ENCODE results near the gene C1orf159. TPM values are rescaled to one million over a fixed set of nuclear protein-coding genes. Genes with fewer than 3 reads are reported as not detected.
"Not testable (repeated sequence)": the region's sequence is repeated elsewhere in the genome, so short reads cannot be mapped to it uniquely, and the experiment has no call there.

C1orf159 gene
- total RNA-seq, 2 donors from 2014 or later, result 13.4 to 17.1 TPM

DNA sequence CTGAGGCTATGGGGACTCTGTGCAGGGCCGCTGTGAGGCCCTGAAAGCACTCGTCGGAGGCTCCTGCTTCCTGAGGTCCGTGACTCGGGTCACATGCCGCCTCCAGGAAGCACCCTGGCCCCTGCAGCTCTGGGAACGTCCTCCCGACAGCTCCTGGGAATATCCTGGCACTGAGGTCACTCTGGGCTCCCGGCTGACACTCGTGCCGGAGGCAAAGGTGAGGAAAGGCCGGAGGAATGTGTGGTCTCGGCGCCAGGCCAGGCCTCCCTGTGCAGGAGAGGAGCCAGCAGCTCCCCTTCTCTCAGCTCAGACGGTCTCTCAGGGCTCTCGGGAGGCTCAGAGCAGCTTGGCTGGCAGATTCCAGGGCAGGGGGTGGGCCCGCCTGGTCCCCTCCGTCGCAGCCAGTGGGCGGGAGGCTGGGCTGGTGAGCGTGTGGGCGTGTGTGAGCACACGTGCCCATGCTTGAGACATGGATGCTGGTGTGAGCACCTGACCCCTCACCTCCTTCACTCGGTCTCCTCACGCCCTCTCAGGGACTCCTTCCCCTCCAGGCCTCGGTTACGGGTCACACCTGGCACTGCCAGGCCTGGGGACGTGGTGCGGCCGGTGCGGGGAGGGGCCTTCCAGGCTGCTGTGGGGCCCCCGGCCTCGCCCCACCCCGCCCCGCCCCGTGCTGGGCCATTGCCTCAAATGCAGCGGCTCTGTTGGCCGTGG, 36.3 kb downstream of the C1orf159 start:
- H3K27ac Mint-ChIP-seq, result no peak overlapping the region
- H3K9me3 ChIP-seq (ENCODE audit: control insufficient read depth, low read length, poor library complexity, severe bottlenecking), result no peaks in the 10 kb centered on the region
- H3K36me3 Mint-ChIP-seq (ENCODE audit: low read depth), result peaks cover 2% of the 10 kb centered on the region
- peaks cover 6% of the 10 kb centered on the region for H3K4me1 Mint-ChIP-seq
- DNase-seq, result peak in 1 of 3 donors; percentile 18
- H3K4me3 Mint-ChIP-seq, result peak overlapping the region; percentile 58
- H3K27me3 Mint-ChIP-seq, result peaks cover 5% of the 10 kb centered on the region
- peak; percentile 68 for ATAC-seq

DNA sequence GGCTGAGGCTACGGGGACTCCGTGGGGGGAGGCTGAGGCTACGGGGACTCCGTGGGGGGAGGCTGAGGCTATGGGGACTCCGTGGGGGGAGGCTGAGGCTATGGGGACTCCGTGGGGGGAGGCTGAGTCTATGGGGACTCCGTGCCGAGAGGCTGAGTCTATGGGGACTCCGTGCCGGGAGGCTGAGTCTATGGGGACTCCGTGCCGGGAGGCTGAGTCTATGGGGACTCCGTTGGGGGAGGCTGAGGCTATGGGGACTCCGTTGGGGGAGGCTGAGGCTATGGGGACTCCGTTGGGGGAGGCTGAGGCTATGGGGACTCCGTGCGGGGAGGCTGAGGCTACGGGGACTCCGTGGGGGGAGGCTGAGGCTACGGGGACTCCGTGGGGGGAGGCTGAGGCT, 38.5 kb downstream of the C1orf159 start:
- H3K9me3 ChIP-seq (ENCODE audit: control insufficient read depth, low read length, poor library complexity, severe bottlenecking); H3K27me3 Mint-ChIP-seq; H3K27ac Mint-ChIP-seq; ATAC-seq; DNase-seq; H3K4me3 Mint-ChIP-seq; H3K36me3 Mint-ChIP-seq (ENCODE audit: low read depth); H3K4me1 Mint-ChIP-seq: not testable (repeated sequence)

DNA sequence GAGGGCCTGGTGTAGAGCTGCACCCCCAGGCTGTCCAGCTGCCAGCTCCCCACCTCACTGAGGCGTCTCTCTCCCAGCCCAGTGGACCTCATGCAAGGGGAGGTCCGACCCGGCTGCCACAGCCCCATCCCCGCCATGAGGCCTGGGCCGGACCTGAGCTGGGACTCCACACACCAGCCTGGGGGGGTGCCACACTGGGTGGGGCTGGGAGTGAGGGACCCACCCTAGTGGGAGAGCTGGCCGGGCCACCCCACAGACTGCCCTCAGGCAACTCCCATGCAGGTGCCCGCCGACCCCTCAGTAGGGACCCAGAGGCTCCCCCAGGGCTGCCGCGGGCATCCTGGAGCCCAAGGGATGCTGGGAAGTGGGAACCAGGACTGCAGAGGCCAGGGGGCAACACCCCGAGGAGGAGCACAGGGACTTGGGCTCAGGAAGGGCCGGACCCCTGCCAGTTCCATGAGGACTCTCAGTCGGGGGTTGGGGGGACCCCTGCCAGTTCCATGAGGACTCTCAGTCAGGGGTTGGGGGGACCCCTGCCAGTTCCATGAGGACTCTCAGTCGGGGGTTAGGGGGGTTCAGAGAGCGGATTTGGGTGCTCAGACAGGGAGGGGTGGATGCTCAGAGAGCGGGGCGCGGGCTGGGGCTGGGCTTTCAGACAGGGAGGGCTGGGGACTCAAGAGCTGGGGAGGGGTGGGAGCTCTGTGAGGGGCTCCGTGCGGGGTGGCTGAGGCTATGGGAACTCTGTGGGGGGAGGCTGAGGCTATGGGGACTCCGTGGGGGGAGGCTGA, 40.5 kb downstream of the C1orf159 start:
- Mint-ChIP-seq H3K4me3 (no peak overlapping the region), H3K4me1 (peaks cover 6% of the 10 kb centered on the region), H3K36me3 (ENCODE audit: low read depth) (peaks cover 2% of the 10 kb centered on the region), H3K27ac (no peak overlapping the region), H3K27me3 (peaks cover 8% of the 10 kb centered on the region)
- peak in 2 of 3 donors; percentile 2 to 10 for DNase-seq
- no peak for ATAC-seq
- H3K9me3 ChIP-seq (ENCODE audit: control insufficient read depth, low read length, poor library complexity, severe bottlenecking), result no peaks in the 10 kb centered on the region

DNA sequence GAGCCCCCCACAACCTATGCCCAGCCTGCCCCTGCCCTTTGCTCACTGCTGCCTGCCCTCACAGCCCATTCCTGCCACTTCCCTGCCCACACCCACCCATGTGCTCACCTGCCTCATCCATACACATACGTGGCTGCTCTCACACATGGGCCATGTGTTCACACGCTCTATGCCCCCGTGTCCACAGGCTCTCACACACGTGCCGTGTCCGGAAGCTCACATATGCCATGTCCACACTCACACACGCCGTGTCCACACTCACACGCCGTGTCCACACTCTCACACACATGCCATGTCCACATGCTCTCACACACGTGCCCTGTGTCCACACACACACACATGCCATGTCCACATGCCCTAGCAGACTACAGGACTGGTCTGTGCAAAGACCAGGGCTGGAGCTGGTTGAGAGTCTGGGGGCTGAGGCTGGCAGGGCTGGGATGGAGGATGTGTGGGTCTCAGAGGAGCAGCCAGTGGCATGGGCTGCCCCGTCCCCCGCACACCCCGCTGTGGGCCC, 41.2 kb downstream of the C1orf159 start:
- ATAC-seq, result no peak
- Mint-ChIP-seq H3K4me1 (peaks cover 6% of the 10 kb centered on the region), H3K27me3 (peaks cover 8% of the 10 kb centered on the region), H3K36me3 (ENCODE audit: low read depth) (peaks cover 2% of the 10 kb centered on the region), H3K27ac (no peak overlapping the region), H3K4me3 (no peak overlapping the region)
- DNase-seq, result no peak
- H3K9me3 ChIP-seq (ENCODE audit: control insufficient read depth, low read length, poor library complexity, severe bottlenecking), result no peaks in the 10 kb centered on the region

GRCh38 chr1:1073743-1074587, 41.9 kb downstream of the C1orf159 start, which contains the start of gene RNF223:
Gene RNF223 (minus strand): TSS chr1:1074306. CDS start chr1:1072566, 1,740 bp downstream.
- peaks cover 2% of the 10 kb centered on the region for H3K4me1 Mint-ChIP-seq
- no peaks in the 10 kb centered on the region for H3K9me3 ChIP-seq (ENCODE audit: control insufficient read depth, low read length, poor library complexity, severe bottlenecking)
- H3K36me3 Mint-ChIP-seq (ENCODE audit: low read depth), result peaks cover 2% of the 10 kb centered on the region
- no peak within 1 kb of the TSS for H3K27ac Mint-ChIP-seq
- H3K4me3 Mint-ChIP-seq, result no peak within 1 kb of the TSS
- ATAC-seq (no peak), DNase-seq (peak in 1 of 3 donors; percentile 9)
- peaks cover 8% of the 10 kb centered on the region for H3K27me3 Mint-ChIP-seq

- no peaks in the 10 kb centered on the region for H3K9me3 ChIP-seq (ENCODE audit: control insufficient read depth, low read length, poor library complexity, severe bottlenecking)
- no peak overlapping the region for H3K4me3 Mint-ChIP-seq
Observed at GRCh38 chr1:1072849-1073742, 42.8 kb downstream of the C1orf159 start.

DNA sequence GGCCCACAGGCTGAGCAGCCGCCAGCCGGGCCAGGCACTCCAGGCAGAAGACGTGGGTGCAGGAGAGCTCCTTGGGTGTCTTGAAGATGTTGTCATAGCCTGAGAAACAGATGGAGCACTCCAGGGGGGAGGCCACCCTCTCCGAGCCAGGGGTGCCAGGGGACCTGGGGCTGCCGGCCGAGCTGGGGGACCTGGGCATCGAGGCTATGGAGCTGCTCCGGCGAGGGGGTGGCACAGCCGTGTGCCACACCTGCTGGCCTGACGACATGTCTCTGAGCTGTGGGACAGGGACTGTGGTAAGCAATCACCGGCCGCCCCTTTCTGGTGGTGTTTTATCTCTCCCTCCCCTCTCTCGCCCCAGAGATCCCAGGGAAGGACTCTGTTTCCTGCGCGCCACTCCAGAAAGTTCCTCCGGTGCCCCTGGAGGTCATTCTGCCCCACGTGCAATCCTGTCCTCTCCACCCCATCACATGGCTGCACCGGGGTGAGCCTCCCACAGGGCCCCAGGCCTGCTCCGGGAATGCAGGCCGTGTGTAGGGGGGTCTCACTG, 43.5 kb downstream of the C1orf159 start:
- no peaks in the 10 kb centered on the region for H3K9me3 ChIP-seq (ENCODE audit: control insufficient read depth, low read length, poor library complexity, severe bottlenecking)
- H3K36me3 Mint-ChIP-seq (ENCODE audit: low read depth), result peaks cover 2% of the 10 kb centered on the region
- H3K27me3 Mint-ChIP-seq, result peaks cover 8% of the 10 kb centered on the region
- ATAC-seq (no peak), DNase-seq (no peak)
- H3K27ac Mint-ChIP-seq, result no peak overlapping the region
- peaks cover 2% of the 10 kb centered on the region for H3K4me1 Mint-ChIP-seq
- no peak overlapping the region for H3K4me3 Mint-ChIP-seq

More at GRCh38 chr1:1072849-1073742, 42.8 kb downstream of the C1orf159 start:
- Mint-ChIP-seq H3K4me1 (peaks cover 2% of the 10 kb centered on the region), H3K27me3 (peaks cover 8% of the 10 kb centered on the region), H3K27ac (no peak overlapping the region), H3K36me3 (ENCODE audit: low read depth) (peaks cover 2% of the 10 kb centered on the region)
- DNase-seq (no peak), ATAC-seq (no peak)

DNA sequence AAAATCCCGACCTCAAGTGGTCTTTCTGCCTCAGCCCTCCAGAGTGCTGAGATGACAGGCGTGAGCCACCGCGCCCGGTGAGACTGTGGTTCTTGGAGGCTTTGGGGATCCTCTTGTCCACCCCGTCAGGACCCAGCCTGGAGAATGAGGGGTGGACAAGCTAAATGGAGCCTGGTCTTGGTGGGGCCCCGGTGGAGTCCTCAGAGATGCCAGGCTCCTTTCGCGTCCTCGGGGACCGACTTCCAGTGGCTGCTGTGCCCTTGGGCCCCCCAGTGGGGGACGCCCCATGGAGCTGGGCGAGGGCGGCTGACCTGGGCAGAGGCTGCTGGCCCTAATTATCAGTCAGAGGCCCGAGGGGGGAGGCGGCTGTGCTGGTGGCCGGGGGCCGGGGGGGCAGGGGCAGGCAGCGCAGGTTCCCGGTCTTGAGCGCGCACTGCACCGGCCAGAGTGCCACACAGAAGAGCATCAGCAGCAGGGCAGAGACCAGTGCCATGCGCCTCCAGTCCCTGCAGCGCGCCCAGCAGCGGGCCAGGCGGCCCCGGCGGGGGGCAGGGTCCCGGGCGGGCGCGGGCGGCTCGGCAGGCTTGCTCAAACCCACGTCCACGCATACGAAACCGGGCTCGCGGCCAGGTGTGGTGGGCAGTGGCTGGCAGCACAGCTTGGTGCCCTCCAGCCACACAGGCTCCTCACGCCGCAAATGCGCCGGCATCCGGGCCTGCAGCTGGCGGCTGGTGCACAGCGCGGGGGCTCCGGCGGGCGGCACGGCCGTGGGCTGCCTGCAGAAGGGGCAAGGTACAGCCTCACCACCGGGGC, 44.2 kb downstream of the C1orf159 start:
- no peak overlapping the region for H3K4me3 Mint-ChIP-seq
- H3K9me3 ChIP-seq (ENCODE audit: control insufficient read depth, low read length, poor library complexity, severe bottlenecking), result no peaks in the 10 kb centered on the region
- ATAC-seq, result no peak
- peaks cover 8% of the 10 kb centered on the region for H3K27me3 Mint-ChIP-seq
- H3K4me1 Mint-ChIP-seq, result peaks cover 2% of the 10 kb centered on the region
- no peak overlapping the region for H3K27ac Mint-ChIP-seq
- no peak for DNase-seq
- H3K36me3 Mint-ChIP-seq (ENCODE audit: low read depth), result peaks cover 2% of the 10 kb centered on the region

DNA sequence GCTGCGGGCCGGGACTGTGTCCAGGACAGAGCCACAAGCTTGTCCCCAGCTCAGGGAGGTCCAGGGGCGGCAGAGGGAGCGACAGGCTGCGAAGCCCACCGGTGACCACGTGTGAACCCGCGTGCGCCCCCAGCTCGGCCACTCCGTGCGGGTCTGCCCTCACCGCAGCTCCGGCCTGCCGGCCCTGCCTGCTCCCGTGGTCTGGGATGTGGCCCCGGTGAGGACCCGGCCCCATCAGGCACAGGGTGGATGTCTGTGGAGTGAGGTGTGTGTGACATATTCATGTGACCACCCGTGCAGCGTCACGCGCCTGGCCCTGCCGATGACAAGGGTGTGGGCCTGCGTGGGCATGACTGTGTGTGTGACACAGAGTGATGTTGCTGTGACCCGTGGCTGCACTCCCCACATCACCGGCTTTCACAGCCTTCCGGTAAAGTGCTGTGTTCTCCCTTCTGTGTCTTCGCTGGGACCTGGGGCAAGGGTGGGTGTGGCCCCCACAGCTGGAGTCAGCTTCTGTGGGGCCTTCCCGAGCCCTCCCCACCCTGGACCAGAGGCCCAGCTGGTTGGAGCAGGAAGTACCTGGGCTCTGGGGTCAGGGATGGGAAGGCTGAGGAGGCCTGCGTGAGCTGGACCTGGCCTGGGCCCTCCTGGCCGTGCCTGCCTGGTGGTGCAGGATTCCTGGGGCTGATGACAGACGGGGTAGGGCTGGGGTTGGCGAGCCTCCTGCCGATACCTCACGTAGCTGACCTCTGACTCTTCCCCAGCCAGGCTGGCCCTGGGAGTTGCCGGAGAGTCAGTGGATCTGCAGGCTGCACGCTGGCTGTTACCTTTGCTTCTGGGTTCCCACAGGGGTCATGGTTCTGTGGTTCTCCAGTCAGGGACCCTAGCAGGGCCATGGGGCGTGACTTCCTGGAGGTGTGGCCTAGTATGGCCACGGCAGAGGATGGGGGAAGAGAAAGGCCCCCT, 45.9 kb downstream of the C1orf159 start:
- H3K4me1 Mint-ChIP-seq, result peaks cover 2% of the 10 kb centered on the region
- no peak overlapping the region for H3K27ac Mint-ChIP-seq
- ATAC-seq (no peak), DNase-seq (no peak)
- peak overlapping the region; percentile 41 for H3K4me3 Mint-ChIP-seq
- peaks cover 15% of the 10 kb centered on the region for H3K27me3 Mint-ChIP-seq
- peaks cover 2% of the 10 kb centered on the region for H3K36me3 Mint-ChIP-seq (ENCODE audit: low read depth)
- no peaks in the 10 kb centered on the region for H3K9me3 ChIP-seq (ENCODE audit: control insufficient read depth, low read length, poor library complexity, severe bottlenecking)

DNA sequence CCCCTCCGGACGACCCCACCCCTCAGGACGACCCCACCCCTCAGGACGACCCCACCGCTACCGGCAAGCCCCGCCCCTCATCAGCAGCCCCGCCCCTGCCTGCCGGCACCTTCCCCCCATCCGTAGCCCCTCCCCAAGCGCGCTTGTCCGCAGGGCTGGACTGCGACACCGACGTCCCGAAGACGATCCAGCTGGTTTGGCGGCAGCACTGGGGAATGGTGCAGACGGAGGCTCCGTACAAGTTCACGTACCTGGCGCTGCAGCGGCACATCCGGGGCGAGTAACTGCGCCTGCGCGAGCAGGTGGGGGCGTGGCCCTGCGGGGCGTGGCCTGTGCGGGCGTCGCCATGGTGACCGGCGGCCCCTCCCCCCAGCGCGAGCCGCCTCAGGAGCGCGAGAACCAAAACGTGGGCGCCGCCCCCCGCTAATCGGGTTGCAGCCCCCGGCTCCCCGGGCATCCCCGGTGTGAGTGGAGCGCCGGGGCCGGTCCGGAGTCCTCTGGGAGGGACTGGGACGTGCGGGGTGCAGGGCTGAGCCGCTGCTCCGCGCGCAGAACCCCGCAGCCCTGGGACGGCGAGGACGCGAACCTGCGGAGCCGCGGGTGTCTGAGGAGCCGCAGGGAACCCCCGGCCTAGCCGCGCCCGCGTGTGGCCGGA, 46.7 kb downstream of the C1orf159 start:
- no peaks in the 10 kb centered on the region for H3K9me3 ChIP-seq (ENCODE audit: control insufficient read depth, low read length, poor library complexity, severe bottlenecking)
- Mint-ChIP-seq H3K36me3 (ENCODE audit: low read depth) (no peaks in the 10 kb centered on the region), H3K4me3 (peak overlapping the region; percentile 84), H3K27ac (no peak overlapping the region), H3K4me1 (no peaks in the 10 kb centered on the region), H3K27me3 (peaks cover 7% of the 10 kb centered on the region)
- peak; percentile 70 for ATAC-seq
- peak; percentile 87 to 94 (median 88) for DNase-seq

Measured in T-helper 17 cell (primary cell).